ENCODE results near the gene LNX1. TPM values are rescaled to one million over a fixed set of nuclear protein-coding genes. Genes with fewer than 3 reads are reported as not detected.

Gene LNX1
- total RNA-seq, 4 donors from 2014 or later, result 5.8 to 14.7 (median 8.4) TPM

- WGBS, result 93% methylated on average over 2 of the region's 2 CpGs
- DNase-seq (ENCODE audit: extremely low spot score), result no peak
- no peak for TF ChIP-seq POLR2A (IDR thresholded peaks at IDR 0.05; ENCODE audit: low read depth)
- H3K36me3 ChIP-seq, result peaks cover 0 to 9% (median 0%) of the 10 kb centered on the region in 4 donors
- H3K4me3 ChIP-seq, result no peak overlapping the region
- no peaks in the 10 kb centered on the region for H3K27me3 ChIP-seq
- peaks cover 0 to 3% (median 0%) of the 10 kb centered on the region in 4 donors for H3K4me1 ChIP-seq
- intact Hi-C loops (cut with DNase I), result no loop called here
- H3K27ac ChIP-seq (replicated peaks in 1 of 4), result no peak overlapping the region
- no peaks in the 10 kb centered on the region for H3K9me3 ChIP-seq
These were observed 85.3 kb downstream of the LNX1 start for GRCh38 chr4:53505947-53506346.

- Histone ChIP-seq H3K4me1 (peaks cover 0 to 7% (median 2%) of the 10 kb centered on the region in 4 donors), H3K36me3 (peaks cover 0 to 9% (median 0%) of the 10 kb centered on the region in 4 donors), H3K27ac (replicated peaks in 1 of 4) (no peak overlapping the region), H3K9me3 (no peaks in the 10 kb centered on the region), H3K27me3 (no peaks in the 10 kb centered on the region), H3K4me3 (no peak overlapping the region)
- intact Hi-C loops (cut with DNase I), result no loop called here
- no peak for DNase-seq (ENCODE audit: extremely low spot score)
- 82% methylated on average over 1 of the region's 1 CpG for WGBS
- TF ChIP-seq POLR2AphosphoS5 (IDR thresholded peaks at IDR 0.05) (no peak), POLR2A (IDR thresholded peaks at IDR 0.05; ENCODE audit: low read depth) (no peak), EP300 (IDR thresholded peaks at IDR 0.05) (no peak)
- TF ChIP-seq, protein P1, sequence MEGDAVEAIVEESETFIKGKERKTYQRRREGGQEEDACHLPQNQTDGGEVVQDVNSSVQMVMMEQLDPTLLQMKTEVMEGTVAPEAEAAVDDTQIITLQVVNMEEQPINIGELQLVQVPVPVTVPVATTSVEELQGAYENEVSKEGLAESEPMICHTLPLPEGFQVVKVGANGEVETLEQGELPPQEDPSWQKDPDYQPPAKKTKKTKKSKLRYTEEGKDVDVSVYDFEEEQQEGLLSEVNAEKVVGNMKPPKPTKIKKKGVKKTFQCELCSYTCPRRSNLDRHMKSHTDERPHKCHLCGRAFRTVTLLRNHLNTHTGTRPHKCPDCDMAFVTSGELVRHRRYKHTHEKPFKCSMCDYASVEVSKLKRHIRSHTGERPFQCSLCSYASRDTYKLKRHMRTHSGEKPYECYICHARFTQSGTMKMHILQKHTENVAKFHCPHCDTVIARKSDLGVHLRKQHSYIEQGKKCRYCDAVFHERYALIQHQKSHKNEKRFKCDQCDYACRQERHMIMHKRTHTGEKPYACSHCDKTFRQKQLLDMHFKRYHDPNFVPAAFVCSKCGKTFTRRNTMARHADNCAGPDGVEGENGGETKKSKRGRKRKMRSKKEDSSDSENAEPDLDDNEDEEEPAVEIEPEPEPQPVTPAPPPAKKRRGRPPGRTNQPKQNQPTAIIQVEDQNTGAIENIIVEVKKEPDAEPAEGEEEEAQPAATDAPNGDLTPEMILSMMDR (IDR thresholded peaks at IDR 0.05), result no peak
These were observed 89.2 kb downstream of the LNX1 start for GRCh38 chr4:53502094-53502493.

GRCh38 chr4:53501561-53501960 is 89.7 kb downstream of the LNX1 start:
- H3K4me3 ChIP-seq, result no peak overlapping the region
- WGBS, result 90% methylated on average over 3 of the region's 4 CpGs
- H3K36me3 ChIP-seq, result peaks cover 0 to 9% (median 0%) of the 10 kb centered on the region in 4 donors
- H3K4me1 ChIP-seq, result peaks cover 0 to 8% (median 4%) of the 10 kb centered on the region in 4 donors
- no peaks in the 10 kb centered on the region for H3K27me3 ChIP-seq
- TF ChIP-seq, protein P1 (IDR thresholded peaks at IDR 0.05), result no peak
- TF ChIP-seq POLR2A (IDR thresholded peaks at IDR 0.05; ENCODE audit: low read depth) (no peak), EP300 (IDR thresholded peaks at IDR 0.05) (no peak), POLR2AphosphoS5 (IDR thresholded peaks at IDR 0.05) (no peak)
- H3K27ac ChIP-seq (replicated peaks in 1 of 4), result no peak overlapping the region
- no peak for DNase-seq (ENCODE audit: extremely low spot score)
- no peaks in the 10 kb centered on the region for H3K9me3 ChIP-seq
- intact Hi-C loops (cut with DNase I), result no loop called here

DNA sequence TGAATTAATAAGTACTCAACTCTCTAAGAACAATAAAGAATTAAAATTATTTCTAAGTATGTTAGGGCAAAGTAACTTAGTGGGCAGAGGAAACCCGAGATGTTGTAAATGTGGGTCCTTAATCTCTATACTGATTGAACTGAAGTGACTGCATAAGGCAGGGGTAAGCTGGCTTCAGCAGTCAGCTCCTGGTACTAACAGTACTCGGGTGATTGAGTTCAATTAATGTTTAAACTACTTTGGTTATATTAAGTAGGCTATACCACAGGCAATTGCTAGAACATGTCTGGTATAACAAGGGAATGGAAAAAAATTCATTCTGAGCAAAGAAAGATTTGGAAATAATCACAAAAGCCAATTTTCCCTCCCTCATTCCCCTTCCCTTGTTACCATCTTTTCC is 90.7 kb downstream of the LNX1 start:
- H3K36me3 ChIP-seq, result peaks cover 0 to 5% (median 0%) of the 10 kb centered on the region in 4 donors
- WGBS, result 95% methylated on average over 2 of the region's 2 CpGs
- no peak overlapping the region for H3K4me3 ChIP-seq
- no peak for TF ChIP-seq EP300 (IDR thresholded peaks at IDR 0.05)
- TF ChIP-seq, protein P1 (IDR thresholded peaks at IDR 0.05), result no peak
- no peak for TF ChIP-seq POLR2A (IDR thresholded peaks at IDR 0.05; ENCODE audit: low read depth)
- no peak for TF ChIP-seq POLR2AphosphoS5 (IDR thresholded peaks at IDR 0.05)
- peaks cover 0 to 8% (median 4%) of the 10 kb centered on the region in 4 donors for H3K4me1 ChIP-seq
- no peaks in the 10 kb centered on the region for H3K9me3 ChIP-seq
- intact Hi-C loops (cut with DNase I), result no loop called here
- no peak overlapping the region for H3K27ac ChIP-seq (replicated peaks in 1 of 4)
- DNase-seq (ENCODE audit: extremely low spot score), result no peak
- no peaks in the 10 kb centered on the region for H3K27me3 ChIP-seq

- Histone ChIP-seq H3K9me3 (no peaks in the 10 kb centered on the region), H3K4me3 (no peak overlapping the region), H3K4me1 (peaks cover 0 to 8% (median 4%) of the 10 kb centered on the region in 4 donors), H3K36me3 (peaks cover 0 to 13% (median 0%) of the 10 kb centered on the region in 4 donors), H3K27me3 (no peaks in the 10 kb centered on the region), H3K27ac (replicated peaks in 1 of 4) (no peak overlapping the region)
- TF ChIP-seq EP300 (IDR thresholded peaks at IDR 0.05) (no peak), POLR2A (IDR thresholded peaks at IDR 0.05; ENCODE audit: low read depth) (no peak)
- WGBS, result 100% methylated on average over 1 of the region's 1 CpG
- intact Hi-C loops (cut with DNase I), result no loop called here
- DNase-seq (ENCODE audit: extremely low spot score), result no peak
These were observed 91.5 kb downstream of the LNX1 start for GRCh38 chr4:53499791-53500190.

DNA sequence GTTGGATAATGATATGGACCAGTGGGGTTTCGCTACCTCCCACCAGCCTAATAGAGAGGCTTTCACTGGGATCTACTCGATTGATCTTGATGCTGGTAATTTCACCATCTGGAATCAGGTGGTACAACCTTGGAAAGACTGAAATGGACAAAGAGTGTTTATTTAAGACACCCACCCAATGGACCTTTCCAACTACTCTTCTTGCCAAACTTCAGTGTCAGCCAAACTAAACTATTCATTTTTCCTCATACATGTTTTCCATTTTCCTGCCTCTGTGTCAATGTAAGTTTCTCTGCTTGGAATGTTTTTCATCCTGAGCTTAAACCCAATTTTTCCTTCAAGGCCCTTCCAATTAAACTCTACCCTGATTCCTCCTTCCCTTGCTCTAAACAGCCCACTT is 92.6 kb downstream of the LNX1 start:
- TF ChIP-seq, protein P1 (IDR thresholded peaks at IDR 0.05), result no peak
- TF ChIP-seq EP300 (IDR thresholded peaks at IDR 0.05) (no peak), POLR2AphosphoS5 (IDR thresholded peaks at IDR 0.05) (no peak), POLR2A (IDR thresholded peaks at IDR 0.05; ENCODE audit: low read depth) (no peak)
- no peak overlapping the region for H3K4me3 ChIP-seq
- WGBS, result 90% methylated on average over 2 of the region's 2 CpGs
- peaks cover 0 to 8% (median 4%) of the 10 kb centered on the region in 4 donors for H3K4me1 ChIP-seq
- H3K9me3 ChIP-seq, result no peaks in the 10 kb centered on the region
- no peak for DNase-seq (ENCODE audit: extremely low spot score)
- no peaks in the 10 kb centered on the region for H3K27me3 ChIP-seq
- no peak overlapping the region for H3K27ac ChIP-seq (replicated peaks in 1 of 4)
- intact Hi-C loops (cut with DNase I), result no loop called here
- H3K36me3 ChIP-seq, result peaks cover 0 to 13% (median 0%) of the 10 kb centered on the region in 4 donors

Data from esophagus muscularis mucosa (tissue), 4 donors.